Measurements from ENCODE around the gene RTL10. TPM values are rescaled to one million over a fixed set of nuclear protein-coding genes. Genes with fewer than 3 reads are reported as not detected.

RTL10 gene
- total and polyA plus RNA-seq, 4 donors: 7.4 to 22.7 (median 11.6) TPM

DNA sequence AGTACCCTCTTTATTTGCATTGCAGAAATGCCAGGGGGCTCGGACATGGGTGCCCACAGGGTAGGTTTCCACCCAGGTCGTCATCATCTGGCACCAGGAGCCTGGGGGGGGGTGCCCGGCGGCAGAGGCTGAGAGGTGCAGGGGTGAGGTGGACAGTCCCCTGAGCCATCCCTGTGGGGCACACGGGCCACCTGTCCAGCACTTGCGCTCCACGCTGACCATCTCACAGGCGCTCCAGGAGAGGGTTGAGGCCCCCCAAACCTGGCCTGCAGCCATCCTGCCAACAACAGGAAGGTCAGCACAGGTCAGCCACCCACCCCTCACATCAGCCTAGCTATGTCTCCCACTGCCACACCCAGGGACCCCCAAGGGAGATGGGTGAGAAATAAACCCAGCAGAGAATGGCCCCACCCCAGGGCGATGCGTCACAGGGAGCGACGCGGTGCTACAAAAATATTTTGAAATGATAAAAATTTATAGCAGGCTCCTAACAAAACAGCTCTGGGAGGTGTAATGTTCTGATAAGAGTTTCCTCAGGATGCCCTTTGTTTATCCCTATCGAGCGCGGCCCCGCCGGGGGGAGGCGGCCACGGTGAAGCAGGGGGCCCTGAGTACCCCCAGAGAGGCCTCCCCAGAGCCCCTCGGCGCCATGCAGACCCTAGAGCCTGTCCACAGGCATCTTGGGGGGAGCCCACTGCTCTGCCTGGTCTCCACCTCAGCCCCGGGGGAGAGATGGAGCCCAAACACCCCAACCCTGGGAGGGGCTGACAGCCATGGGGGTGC lies 21.0 kb upstream of the RTL10 start:
- Histone ChIP-seq H3K27me3 (ENCODE audit: control insufficient read depth in 3 of 3, insufficient read depth in 3 of 3, low read length in 2 of 3) (no peaks in the 10 kb centered on the region), H3K4me1 (ENCODE audit: control insufficient read depth in 5 of 5, insufficient read depth in 5 of 5, low read length in 5 of 5) (peaks cover 0 to 21% (median 4%) of the 10 kb centered on the region in 5 donors), H3K36me3 (ENCODE audit: control insufficient read depth in 4 of 4, insufficient read depth in 4 of 4, low read length in 4 of 4) (peaks cover 0 to 3% (median 0%) of the 10 kb centered on the region in 4 donors), H3K9ac (ENCODE audit: insufficient read depth in 1 of 2, low read length in 2 of 2) (no peak overlapping the region), H3K27ac (ENCODE audit: low read depth in 1 of 2, low read length in 1 of 2) (peak overlapping the region in 1 of 2 donors; percentile 21), H3K4me3 (no peak overlapping the region), H3K9me3 (ENCODE audit: control insufficient read depth in 4 of 4, insufficient read depth in 3 of 4, low read length in 3 of 4) (no peaks in the 10 kb centered on the region)
- TF ChIP-seq, protein P1, sequence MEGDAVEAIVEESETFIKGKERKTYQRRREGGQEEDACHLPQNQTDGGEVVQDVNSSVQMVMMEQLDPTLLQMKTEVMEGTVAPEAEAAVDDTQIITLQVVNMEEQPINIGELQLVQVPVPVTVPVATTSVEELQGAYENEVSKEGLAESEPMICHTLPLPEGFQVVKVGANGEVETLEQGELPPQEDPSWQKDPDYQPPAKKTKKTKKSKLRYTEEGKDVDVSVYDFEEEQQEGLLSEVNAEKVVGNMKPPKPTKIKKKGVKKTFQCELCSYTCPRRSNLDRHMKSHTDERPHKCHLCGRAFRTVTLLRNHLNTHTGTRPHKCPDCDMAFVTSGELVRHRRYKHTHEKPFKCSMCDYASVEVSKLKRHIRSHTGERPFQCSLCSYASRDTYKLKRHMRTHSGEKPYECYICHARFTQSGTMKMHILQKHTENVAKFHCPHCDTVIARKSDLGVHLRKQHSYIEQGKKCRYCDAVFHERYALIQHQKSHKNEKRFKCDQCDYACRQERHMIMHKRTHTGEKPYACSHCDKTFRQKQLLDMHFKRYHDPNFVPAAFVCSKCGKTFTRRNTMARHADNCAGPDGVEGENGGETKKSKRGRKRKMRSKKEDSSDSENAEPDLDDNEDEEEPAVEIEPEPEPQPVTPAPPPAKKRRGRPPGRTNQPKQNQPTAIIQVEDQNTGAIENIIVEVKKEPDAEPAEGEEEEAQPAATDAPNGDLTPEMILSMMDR (IDR thresholded peaks at IDR 0.05; ENCODE audit: control extremely low read depth, extremely low read depth): no peak
- DNase-seq (peak in 1 of 3 donors; percentile 11), ATAC-seq (ENCODE audit: insufficient read depth, low FRiP score) (no peak)
- WGBS, 2 donors: 65 to 85% methylated on average over 23 of the region's 23 CpGs

DNA sequence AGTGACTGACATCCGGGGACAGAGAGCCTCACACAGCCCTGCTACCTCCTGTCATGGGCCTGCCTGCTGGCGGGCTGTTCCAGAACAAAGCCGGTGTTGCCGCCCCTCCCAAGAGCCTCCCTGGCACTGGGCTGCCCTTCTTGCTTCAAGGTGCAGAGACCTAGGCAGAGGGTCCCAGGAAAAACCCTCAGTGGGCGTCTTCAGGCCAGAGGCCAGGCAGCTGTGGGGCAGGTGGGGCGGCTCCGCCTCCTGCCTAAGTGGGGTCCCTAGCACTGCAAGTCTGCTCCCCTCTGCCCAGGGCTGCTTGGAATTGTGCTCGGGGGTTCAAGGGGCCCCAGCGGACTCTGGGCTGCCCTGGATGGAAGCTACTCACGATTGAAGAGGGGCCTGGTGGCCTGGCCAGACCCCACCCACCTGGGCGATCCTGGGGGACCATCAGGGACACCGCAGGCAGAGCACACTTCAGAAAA lies 20.4 kb upstream of the RTL10 start:
- WGBS, 2 donors: 75 to 85% methylated on average over 12 of the region's 12 CpGs
- Histone ChIP-seq H3K27me3 (ENCODE audit: control insufficient read depth in 3 of 3, insufficient read depth in 3 of 3, low read length in 2 of 3) (no peaks in the 10 kb centered on the region), H3K9ac (ENCODE audit: insufficient read depth in 1 of 2, low read length in 2 of 2) (no peak overlapping the region), H3K36me3 (ENCODE audit: control insufficient read depth in 4 of 4, insufficient read depth in 4 of 4, low read length in 4 of 4) (peaks cover 0 to 3% (median 0%) of the 10 kb centered on the region in 4 donors), H3K27ac (ENCODE audit: low read depth in 1 of 2, low read length in 1 of 2) (peak overlapping the region in 1 of 2 donors; percentile 73), H3K9me3 (ENCODE audit: control insufficient read depth in 4 of 4, insufficient read depth in 3 of 4, low read length in 3 of 4) (no peaks in the 10 kb centered on the region), H3K4me1 (ENCODE audit: control insufficient read depth in 5 of 5, insufficient read depth in 5 of 5, low read length in 5 of 5) (peaks cover 0 to 21% (median under 1%) of the 10 kb centered on the region in 5 donors), H3K4me3 (no peak overlapping the region)
- DNase-seq (no peak), ATAC-seq (ENCODE audit: insufficient read depth, low FRiP score) (no peak)
- TF ChIP-seq, protein P1 (IDR thresholded peaks at IDR 0.05; ENCODE audit: control extremely low read depth, extremely low read depth): no peak

DNA sequence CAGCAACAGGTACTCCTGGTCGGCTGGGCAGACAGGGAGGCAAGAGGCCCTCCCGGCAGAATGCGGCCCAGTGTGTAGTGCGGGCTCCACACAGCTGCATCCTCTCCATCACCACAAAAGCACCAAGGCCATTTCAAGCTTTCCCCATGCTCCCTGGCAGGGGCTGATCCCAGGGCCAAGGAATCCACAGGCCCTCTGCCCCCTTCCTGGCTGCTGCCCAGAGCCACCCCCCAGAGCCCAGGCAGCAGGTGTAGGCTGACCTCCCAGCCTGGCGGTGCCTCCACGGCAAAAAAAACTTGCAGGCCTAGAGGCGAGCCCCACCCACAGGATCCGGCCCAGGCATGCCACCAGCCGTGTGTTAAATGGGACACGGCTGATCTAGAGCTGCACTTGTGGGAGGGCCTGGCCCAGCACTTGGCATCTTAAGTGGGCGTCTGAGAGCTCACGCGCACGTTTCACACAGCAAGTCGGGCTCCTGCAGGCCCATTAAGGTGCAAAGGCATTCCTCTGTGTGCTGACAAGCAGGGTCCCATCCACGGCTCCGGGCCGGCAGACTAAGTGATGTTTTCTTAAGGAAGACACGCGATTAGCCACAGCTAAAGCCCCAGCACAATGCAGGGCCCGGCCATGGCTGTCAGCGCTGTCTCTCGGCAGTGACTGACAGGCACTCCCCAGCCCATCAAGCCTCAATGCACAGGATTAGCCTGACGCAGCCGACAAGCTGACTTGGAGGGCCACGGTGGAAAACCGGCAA lies 19.8 kb upstream of the RTL10 start:
- WGBS, 2 donors: 50 to 73% methylated on average over 27 of the region's 27 CpGs
- H3K27ac ChIP-seq (ENCODE audit: low read depth in 1 of 2, low read length in 1 of 2): peak overlapping the region in 1 of 2 donors; percentile 73
- H3K9ac ChIP-seq (ENCODE audit: insufficient read depth in 1 of 2, low read length in 2 of 2): no peak overlapping the region
- peaks cover 0 to 3% (median 0%) of the 10 kb centered on the region in 4 donors for H3K36me3 ChIP-seq (ENCODE audit: control insufficient read depth in 4 of 4, insufficient read depth in 4 of 4, low read length in 4 of 4)
- peaks cover 0 to 21% (median 0%) of the 10 kb centered on the region in 5 donors for H3K4me1 ChIP-seq (ENCODE audit: control insufficient read depth in 5 of 5, insufficient read depth in 5 of 5, low read length in 5 of 5)
- DNase-seq: peak; percentile 69 to 84 (median 83)
- H3K9me3 ChIP-seq (ENCODE audit: control insufficient read depth in 4 of 4, insufficient read depth in 3 of 4, low read length in 3 of 4): no peaks in the 10 kb centered on the region
- no peaks in the 10 kb centered on the region for H3K27me3 ChIP-seq (ENCODE audit: control insufficient read depth in 3 of 3, insufficient read depth in 3 of 3, low read length in 2 of 3)
- ATAC-seq (ENCODE audit: insufficient read depth, low FRiP score): peak; percentile 21
- H3K4me3 ChIP-seq: no peak overlapping the region
- TF ChIP-seq, protein P1 (IDR thresholded peaks at IDR 0.05; ENCODE audit: control extremely low read depth, extremely low read depth): no peak

All from lung (tissue), 12 donors.